Neuronal stem cell (in vitro differentiated cells): ENCODE data around the gene TDRD5.

Experiments
- DNase-seq: peaks from one replicate; pipeline ENCODE4 v3.0.0-alpha.2; 2013; ENCODE audit warnings: low spot score
- H2AFZ ChIP-seq: one replicate; pipeline ENCODE4 v1.6.1; 2013; ENCODE audit warnings: mild to moderate bottlenecking, low read length, inconsistent platforms
- H2AK5ac ChIP-seq: 2 replicates; pipeline ENCODE4 v1.6.1; 2013; ENCODE audit warnings: low read depth, mild to moderate bottlenecking, inconsistent platforms, low read length, moderate library complexity, mixed read lengths
- H2BK120ac ChIP-seq: 2 replicates; pipeline ENCODE4 v1.6.1; 2013; ENCODE audit warnings: low read depth, mild to moderate bottlenecking, inconsistent platforms, low read length, moderate library complexity, mixed read lengths
- H2BK12ac ChIP-seq: one replicate; pipeline ENCODE4 v1.6.1; 2013; ENCODE audit warnings: low read length, inconsistent platforms
- H2BK15ac ChIP-seq: 2 replicates; pipeline ENCODE4 v1.6.1; 2013; ENCODE audit warnings: mild to moderate bottlenecking, low read length, inconsistent platforms, mixed read lengths
- H2BK5ac ChIP-seq: one replicate; pipeline ENCODE4 v1.6.1; 2013; ENCODE audit warnings: inconsistent platforms, mild to moderate bottlenecking, low read length, moderate library complexity
- H3K14ac ChIP-seq: one replicate; pipeline ENCODE4 v1.6.1; 2013; ENCODE audit warnings: low read length, inconsistent platforms
- H3K18ac ChIP-seq: 2 replicates; pipeline ENCODE4 v1.6.1; 2013; ENCODE audit warnings: low read length, inconsistent platforms
- H3K23ac ChIP-seq: 2 replicates; pipeline ENCODE4 v1.6.1; 2013; ENCODE audit warnings: low read depth, mild to moderate bottlenecking, mixed read lengths, low read length, inconsistent platforms; ENCODE audit not compliant: poor library complexity
- H3K27ac ChIP-seq: replicated peaks from 3 replicates; pipeline ENCODE4 v1.5.1; 2013; ENCODE audit warnings: low read length, inconsistent platforms
- H3K27me3 ChIP-seq, 3 experiments: 2 replicates each; pipeline ENCODE4 v1.6.1; 2013; ENCODE audit warnings: low read length in 3 of 3, mild to moderate bottlenecking in 2 of 3, inconsistent platforms in 1 of 3, low read depth in 1 of 3, mixed read lengths in 1 of 3, moderate library complexity in 1 of 3; ENCODE audit not compliant: control insufficient read depth in 3 of 3, insufficient read depth in 3 of 3
- H3K36me3 ChIP-seq, 2 donors: replicated peaks in 1 of 2; 2 replicates each; pipeline ENCODE4 v1.6.1; 2013; ENCODE audit warnings: low read length in 2 of 2; ENCODE audit not compliant: control insufficient read depth in 2 of 2, insufficient read depth in 2 of 2
- H3K4ac ChIP-seq: 2 replicates; pipeline ENCODE4 v1.6.1; 2013; ENCODE audit warnings: inconsistent platforms, mild to moderate bottlenecking, low read length, moderate library complexity
- H3K4me1 ChIP-seq, 2 donors: 1 replicate in 1 of 2; 2 replicates in 1 of 2; pipeline ENCODE4 v1.6.1; 2013; ENCODE audit warnings: low read length in 2 of 2, low read depth in 1 of 2; ENCODE audit not compliant: control insufficient read depth in 2 of 2, insufficient read depth in 1 of 2
- H3K4me2 ChIP-seq: one replicate; pipeline ENCODE4 v1.6.1; 2013; ENCODE audit warnings: mild to moderate bottlenecking, low read length, inconsistent platforms; ENCODE audit not compliant: insufficient read depth, poor library complexity, severe bottlenecking
- H3K4me3 ChIP-seq, 2 donors: 2 replicates each; pipeline ENCODE4 v1.5.1; 2013; ENCODE audit warnings: low read length in 2 of 2, mild to moderate bottlenecking in 2 of 2, inconsistent platforms in 1 of 2, moderate library complexity in 1 of 2
- H3K79me1 ChIP-seq: one replicate; pipeline ENCODE4 v1.6.1; 2013; ENCODE audit warnings: low read depth, mild to moderate bottlenecking, inconsistent platforms, low read length, moderate library complexity
- H3K9ac ChIP-seq: one replicate; pipeline ENCODE4 v1.6.1; 2013; ENCODE audit warnings: mild to moderate bottlenecking, low read depth, low read length, inconsistent platforms; ENCODE audit not compliant: poor library complexity
- H3K9me3 ChIP-seq, 2 donors: replicated peaks in 1 of 2; 2 replicates each; pipeline versions ENCODE3 to v1.6.1; 2013; ENCODE audit warnings: low read length in 2 of 2, mild to moderate bottlenecking in 2 of 2, inconsistent platforms in 1 of 2, low read depth in 1 of 2, mixed read lengths in 1 of 2, moderate library complexity in 1 of 2; ENCODE audit not compliant: control insufficient read depth in 2 of 2, insufficient read depth in 1 of 2
- H4K8ac ChIP-seq: one replicate; pipeline ENCODE4 v1.6.1; 2013; ENCODE audit warnings: low read depth, mild to moderate bottlenecking, inconsistent platforms, low read length, moderate library complexity
- H4K91ac ChIP-seq: one replicate; pipeline ENCODE4 v1.6.1; 2013; ENCODE audit warnings: low read length, low read depth, mild to moderate bottlenecking, inconsistent platforms; ENCODE audit not compliant: poor library complexity
- WGBS, 2 donors: extraction: QIAGEN DNeasy Blood & Tissue Kit; methylation state at CpG; one replicate each; pipeline ENCODE4 v1.1.7; 2013; ENCODE audit warnings: missing lambda C conversion rate in 2 of 2, mixed read lengths in 1 of 2; ENCODE audit not compliant: insufficient read length in 2 of 2, insufficient replicate concordance in 1 of 2; ENCODE audit errors: extremely low coverage in 2 of 2; 5-methylcytosine and 5-hydroxymethylcytosine counted together

TDRD5 gene

GRCh38 chr1:179708434-179709195 is 117.0 kb downstream of the TDRD5 start:
- Histone ChIP-seq H3K18ac (no peak overlapping the region), H2AK5ac (no peak overlapping the region), H3K27ac (no peak overlapping the region), H3K9me3 (peaks cover 0 to 4% of the 10 kb centered on the region in 2 donors), H2BK12ac (no peak overlapping the region), H4K8ac (no peak overlapping the region), H2AFZ (no peak overlapping the region), H3K4ac (no peak overlapping the region), H2BK15ac (no peak overlapping the region), H3K4me2 (no peak overlapping the region), H3K9ac (peak overlapping the region; percentile 32), H3K4me1 (no peaks in the 10 kb centered on the region), H3K4me3 (no peak overlapping the region), H2BK5ac (no peak overlapping the region), H3K14ac (no peak overlapping the region), H3K23ac (no peak overlapping the region), H3K36me3 (no peaks in the 10 kb centered on the region), H3K79me1 (no peaks in the 10 kb centered on the region), H4K91ac (no peak overlapping the region), H3K27me3 (no peaks in the 10 kb centered on the region), H2BK120ac (no peak overlapping the region)
- no peak for DNase-seq
- no CpG with 5 or more reads among the region's 6 CpGs for WGBS, 2 donors

- Histone ChIP-seq H2AK5ac (no peak overlapping the region), H3K4me1 (no peaks in the 10 kb centered on the region), H2AFZ (no peak overlapping the region), H2BK5ac (no peak overlapping the region), H3K4ac (no peak overlapping the region), H2BK15ac (no peak overlapping the region), H3K9me3 (peaks cover 0 to 10% of the 10 kb centered on the region in 2 donors), H3K4me3 (no peak overlapping the region), H3K23ac (no peak overlapping the region), H2BK12ac (no peak overlapping the region), H3K18ac (no peak overlapping the region), H3K27me3 (no peaks in the 10 kb centered on the region), H3K4me2 (no peak overlapping the region), H2BK120ac (no peak overlapping the region), H3K9ac (no peak overlapping the region), H4K8ac (no peak overlapping the region), H3K14ac (no peak overlapping the region), H3K79me1 (no peaks in the 10 kb centered on the region), H4K91ac (no peak overlapping the region), H3K36me3 (no peaks in the 10 kb centered on the region), H3K27ac (no peak overlapping the region)
- WGBS, 2 donors, result no CpG with 5 or more reads among the region's 5 CpGs
- no peak for DNase-seq
Observed at GRCh38 chr1:179709841-179710329, 118.3 kb downstream of the TDRD5 start.

GRCh38 chr1:179714159-179714558 is 122.5 kb downstream of the TDRD5 start:
- no peak overlapping the region for H4K8ac ChIP-seq
- H3K9ac ChIP-seq, result no peak overlapping the region
- H3K14ac ChIP-seq, result no peak overlapping the region
- no peaks in the 10 kb centered on the region for H3K79me1 ChIP-seq
- no peak overlapping the region for H4K91ac ChIP-seq
- H3K4ac ChIP-seq, result no peak overlapping the region
- H2BK120ac ChIP-seq, result no peak overlapping the region
- H2BK5ac ChIP-seq, result no peak overlapping the region
- H3K27ac ChIP-seq, result no peak overlapping the region
- H2AFZ ChIP-seq, result no peak overlapping the region
- H2AK5ac ChIP-seq, result no peak overlapping the region
- no peaks in the 10 kb centered on the region for H3K36me3 ChIP-seq
- H3K4me2 ChIP-seq, result no peak overlapping the region
- no peak overlapping the region for H2BK15ac ChIP-seq
- no peak overlapping the region for H3K23ac ChIP-seq
- no peak for DNase-seq
- no peak overlapping the region for H3K4me3 ChIP-seq
- no CpG with 5 or more reads among the region's 1 CpG for WGBS, 2 donors
- H3K4me1 ChIP-seq, result no peaks in the 10 kb centered on the region
- H3K27me3 ChIP-seq, result no peaks in the 10 kb centered on the region
- peaks cover 4 to 18% of the 10 kb centered on the region in 2 donors for H3K9me3 ChIP-seq
- H3K18ac ChIP-seq, result no peak overlapping the region
- no peak overlapping the region for H2BK12ac ChIP-seq

- DNase-seq, result no peak
- H3K4me3 ChIP-seq, result no peak overlapping the region
- H4K91ac ChIP-seq, result no peak overlapping the region
- H3K9ac ChIP-seq, result no peak overlapping the region
- no peak overlapping the region for H3K23ac ChIP-seq
- no peak overlapping the region for H3K4me2 ChIP-seq
- H3K36me3 ChIP-seq, result no peaks in the 10 kb centered on the region
- no peak overlapping the region for H2BK15ac ChIP-seq
- H3K27me3 ChIP-seq, result no peaks in the 10 kb centered on the region
- H3K4me1 ChIP-seq, result no peaks in the 10 kb centered on the region
- no peak overlapping the region for H2BK12ac ChIP-seq
- H2BK120ac ChIP-seq, result no peak overlapping the region
- peaks cover 4 to 18% of the 10 kb centered on the region in 2 donors for H3K9me3 ChIP-seq
- H2AK5ac ChIP-seq, result no peak overlapping the region
- H3K14ac ChIP-seq, result no peak overlapping the region
- H3K4ac ChIP-seq, result no peak overlapping the region
- H3K18ac ChIP-seq, result no peak overlapping the region
- H4K8ac ChIP-seq, result no peak overlapping the region
- H2BK5ac ChIP-seq, result no peak overlapping the region
- no peak overlapping the region for H2AFZ ChIP-seq
- H3K79me1 ChIP-seq, result no peaks in the 10 kb centered on the region
- H3K27ac ChIP-seq, result no peak overlapping the region
Observed at GRCh38 chr1:179714623-179715022, 123.0 kb downstream of the TDRD5 start.
